HG03060 (cell line): ENCODE measurements around the gene GRM2.

Experiments used
- ATAC-seq: cut with Tn5 transposase; IDR thresholded peaks from one replicate; pipeline ENCODE4 v1.9.1; 2021; ENCODE audit warnings: low read depth, moderate number of reproducible peaks; ENCODE audit not compliant: unreplicated experiment

The GRM2 gene

GRCh38 chr3:51706788-51707731 lies at the start of gene GRM2:
TSS of gene GRM2 (plus strand) at chr3:51707068. CDS start at chr3:51708984, 1,916 bp downstream.
- no peak for ATAC-seq

- ATAC-seq = no peak
Observed at GRCh38 chr3:51657234-51657633, 49.6 kb upstream of the GRM2 start.

GRCh38 chr3:51659942-51660341 lies 46.9 kb upstream of the GRM2 start:
- no peak for ATAC-seq

- ATAC-seq = no peak
Observed at GRCh38 chr3:51662456-51662855, 44.4 kb upstream of the GRM2 start.

GRCh38 chr3:51668756-51669155 lies 38.1 kb upstream of the GRM2 start:
- ATAC-seq = no peak

GRCh38 chr3:51669241-51670052 lies 37.4 kb upstream of the GRM2 start:
- ATAC-seq = no peak

GRCh38 chr3:51670053-51670822 lies 36.6 kb upstream of the GRM2 start:
- ATAC-seq = no peak

GRCh38 chr3:51670823-51671733 lies 35.8 kb upstream of the GRM2 start, which contains the start of gene TEX264:
TSS of gene TEX264 (plus strand) at chr3:51671252. CDS start at chr3:51674305, 3,053 bp downstream.
- peak; percentile 48 for ATAC-seq

GRCh38 chr3:51671734-51672475 lies 35.0 kb upstream of the GRM2 start:
- ATAC-seq = peak; percentile 27

- ATAC-seq = no peak
Observed at GRCh38 chr3:51673181-51673801, 33.6 kb upstream of the GRM2 start.

GRCh38 chr3:51673802-51674654 lies 32.8 kb upstream of the GRM2 start:
- ATAC-seq = no peak

GRCh38 chr3:51675201-51675611 lies 31.7 kb upstream of the GRM2 start:
- no peak for ATAC-seq

GRCh38 chr3:51676102-51676640 lies 30.7 kb upstream of the GRM2 start:
- no peak for ATAC-seq

- ATAC-seq = no peak
Observed at GRCh38 chr3:51677358-51677757, 29.5 kb upstream of the GRM2 start.

- ATAC-seq = no peak
Observed at GRCh38 chr3:51678186-51678585, 28.7 kb upstream of the GRM2 start.

GRCh38 chr3:51678641-51679040 lies 28.2 kb upstream of the GRM2 start:
- no peak for ATAC-seq

GRCh38 chr3:51679318-51679717 lies 27.6 kb upstream of the GRM2 start:
- ATAC-seq = no peak
